K562 (cell line): ENCODE results near the gene DNAJC30. TPM values are rescaled to one million over a fixed set of nuclear protein-coding genes. Genes with fewer than 3 reads are reported as not detected.
A peak's percentile ranks its signal among the peaks of the same experiment; 100 is the strongest.

Experiments
- ATAC-seq: fragments of 200-7000 bp; cut with Tn5 transposase; 3 replicates; pipeline ENCODE4 v1.9.1; 2020; ENCODE audit warnings: moderate library complexity
- BruUV-seq: library from RNA; stranded (reverse); fragments of 400-500 nt; replicated peaks from 2 replicates; lab custom pipeline; 2021; lab: Mats Ljungman, UMichigan
- CTCF ChIA-PET: fragments of 300-600 bp; formaldehyde crosslinking; extraction: SDS; loops from one replicate; lab custom pipeline; 2021; ENCODE audit warnings: low intra/inter-chr PET ratio; lab: Yijun Ruan, JAX
- POLR2A ChIA-PET: fragments of 300-600, 350-650 bp; sonication (Branson Sonifier 250); formaldehyde crosslinking; extraction: SDS; loops from one replicate; lab custom pipeline; 2021; ENCODE audit warnings: antibody characterized with exemption, inconsistent platforms; lab: Yijun Ruan, JAX
- DNase-seq, 4 experiments: peaks; one replicate each; pipeline versions ENCODE4 v3.0.0 to v3.0.0-alpha.2; 2011 to 2018; ENCODE audit warnings: low spot score in 3 of 4, mixed read lengths in 3 of 4; ENCODE audit errors: extremely low read depth in 1 of 4
- FAIRE-seq: peaks from 2 replicates; lab custom pipeline; 2011; peaks lifted over from hg19 to GRCh38; lab: Jason Lieb, UNC
- H2AFZ ChIP-seq: 2 replicates; pipeline ENCODE4 v1.6.0; 2011; ENCODE audit warnings: low read depth, low read length, control low read depth, inconsistent platforms
- H3K27ac ChIP-seq: fragments of 200-600 bp; 3 replicates; pipeline ENCODE4 v1.8.0; 2011; ENCODE audit warnings: low read depth, mild to moderate bottlenecking, control low read depth, inconsistent platforms, low read length, moderate library complexity, mixed read lengths; ENCODE audit errors: extremely low read depth
- H3K27me3 ChIP-seq, 2 experiments: fragments of 300-600 bp in 1 of 2; 2 replicates in 1 of 2; 3 replicates in 1 of 2; pipeline versions ENCODE4 v1.6.0 to v1.8.0; 2011; ENCODE audit warnings: inconsistent platforms in 2 of 2, low read length in 2 of 2, mild to moderate bottlenecking in 1 of 2, mixed read lengths in 1 of 2, moderate library complexity in 1 of 2; ENCODE audit not compliant: control insufficient read depth in 2 of 2, insufficient read depth in 2 of 2
- H3K36me3 ChIP-seq: fragments of 300-600 bp; 3 replicates; pipeline ENCODE4 v1.8.0; 2011; ENCODE audit warnings: mild to moderate bottlenecking, low read length, inconsistent platforms; ENCODE audit not compliant: control insufficient read depth, insufficient read depth
- H3K4me1 ChIP-seq, 2 experiments: fragments of 200-600 bp in 1 of 2; replicated peaks in 1 of 2; 2 replicates in 1 of 2; 3 replicates in 1 of 2; pipeline versions ENCODE4 v1.5.1 to v1.8.0; 2011; ENCODE audit warnings: inconsistent platforms in 2 of 2, low read length in 2 of 2, mild to moderate bottlenecking in 1 of 2, mixed read lengths in 1 of 2, moderate library complexity in 1 of 2; ENCODE audit not compliant: control insufficient read depth in 2 of 2, insufficient read depth in 2 of 2
- H3K4me2 ChIP-seq: 2 replicates; pipeline ENCODE4 v1.6.1; 2011; ENCODE audit warnings: low read length, control low read depth, inconsistent platforms, mixed read lengths; ENCODE audit not compliant: insufficient read depth
- H3K4me3 ChIP-seq: fragments of 200-600 bp; sonication (generic), shearing (Covaris generic); 2 replicates; pipeline ENCODE4 v1.5.1; 2016; ENCODE audit warnings: control low read depth, inconsistent platforms
- H3K79me2 ChIP-seq: fragments of 200-600 bp; 3 replicates; pipeline ENCODE4 v1.8.0; 2011; ENCODE audit warnings: low read length, inconsistent platforms; ENCODE audit not compliant: control insufficient read depth, insufficient read depth
- H3K9ac ChIP-seq, 2 experiments: 2 replicates each; pipeline versions ENCODE4 v1.6.0 to v1.6.1; 2011; ENCODE audit warnings: low read depth in 2 of 2, low read length in 2 of 2, control low read depth in 1 of 2, inconsistent platforms in 1 of 2, mild to moderate bottlenecking in 1 of 2, mixed read lengths in 1 of 2; ENCODE audit not compliant: insufficient read depth in 1 of 2
- H3K9me1 ChIP-seq: one replicate; pipeline ENCODE4 v1.6.0; 2011; ENCODE audit warnings: inconsistent platforms, mild to moderate bottlenecking, low read length, moderate library complexity; ENCODE audit not compliant: control insufficient read depth, insufficient read depth
- H3K9me3 ChIP-seq: replicated peaks from 2 replicates; pipeline ENCODE4 v1.5.1; 2011; ENCODE audit warnings: low read depth, low read length, inconsistent platforms; ENCODE audit not compliant: control insufficient read depth, insufficient read depth
- H4K20me1 ChIP-seq: replicated peaks from 2 replicates; pipeline ENCODE4 v1.6.1; 2011; ENCODE audit warnings: low read length, inconsistent platforms, mixed read lengths; ENCODE audit not compliant: control insufficient read depth, insufficient read depth
- CBFA2T2 ChIP-seq: fragments of 450-650 bp; conservative IDR thresholded peaks from 2 replicates; pipeline ENCODE4 v1.6.1; 2017; ENCODE audit warnings: mild to moderate bottlenecking
- CBX1 ChIP-seq: sonication (generic); IDR thresholded peaks from 2 replicates; pipeline ENCODE4 v1.6.1; 2016; ENCODE audit warnings: antibody characterized with exemption, low read depth, mild to moderate bottlenecking
- KLF6 ChIP-seq: fragments of 250-450 bp; sonication (Bioruptor Pico); IDR thresholded peaks from 2 replicates; pipeline ENCODE4 v1.4.0; 2020; ENCODE audit warnings: mild to moderate bottlenecking, moderate library complexity, borderline replicate concordance
- NR3C1 ChIP-seq: sonication (generic); formaldehyde crosslinking; IDR thresholded peaks from 2 replicates; pipeline ENCODE4 v1.8.1; 2022; ENCODE audit warnings: missing genetic modification reagents
- RAD51 ChIP-seq: fragments of 450-650 bp; IDR thresholded peaks from 2 replicates; pipeline ENCODE4 v1.7.1; 2016; ENCODE audit warnings: low read depth, mild to moderate bottlenecking, borderline replicate concordance
- TOE1 ChIP-seq, 2 experiments: fragments of 450-650 bp in 1 of 2; sonication (generic) in 1 of 2; formaldehyde crosslinking in 1 of 2; IDR thresholded peaks; 2 replicates each; pipeline versions ENCODE4 v1.7.1 to v1.8.0; 2016 to 2022; ENCODE audit warnings: borderline replicate concordance in 2 of 2, mild to moderate bottlenecking in 2 of 2, antibody characterized with exemption in 1 of 2, inconsistent platforms in 1 of 2, low read depth in 1 of 2, missing genetic modification reagents in 1 of 2, moderate library complexity in 1 of 2
- USF1 ChIP-seq: sonication (generic); formaldehyde crosslinking; IDR thresholded peaks from 2 replicates; pipeline ENCODE4 v1.9.0; 2022; ENCODE audit warnings: mild to moderate bottlenecking, missing genetic modification reagents
- USF2 ChIP-seq: sonication (generic); formaldehyde crosslinking; IDR thresholded peaks from 2 replicates; pipeline ENCODE4 v1.5.0; 2020; ENCODE audit warnings: missing genetic modification reagents
- ZNF217 ChIP-seq: sonication (generic); formaldehyde crosslinking; IDR thresholded peaks from 2 replicates; pipeline ENCODE4 v1.8.0; 2022; ENCODE audit warnings: mild to moderate bottlenecking, missing genetic modification reagents
- ZNF253 ChIP-seq: fragments of 250-450 bp; sonication (Bioruptor Pico); conservative IDR thresholded peaks from 2 replicates; pipeline ENCODE4 v1.6.1; 2021; ENCODE audit warnings: mild to moderate bottlenecking
- ZNF561 ChIP-seq: fragments of 450-650 bp; formaldehyde crosslinking; conservative IDR thresholded peaks from 2 replicates; pipeline ENCODE4 v1.4.0; 2020; ENCODE audit warnings: mild to moderate bottlenecking, moderate library complexity
- ZNF740 ChIP-seq, 3 experiments: fragments of 200-800 bp in 1 of 3; sonication (Bioruptor generic) in 1 of 3; sonication (generic) in 1 of 3; formaldehyde crosslinking in 1 of 3; IDR thresholded peaks; 2 replicates each; pipeline versions ENCODE4 v1.6.1 to v1.8.0; 2016 to 2022; ENCODE audit warnings: mild to moderate bottlenecking in 2 of 3, missing compliant biosample characterization in 2 of 3, missing genetic modification characterization in 2 of 3, missing genetic modification reagents in 1 of 3
- WGBS: fragments of 100-300 bp; shearing (Covaris generic); methylation state at CpG from one replicate; pipeline ENCODE4 v1.1.6; 2016; ENCODE audit warnings: low coverage, mixed read lengths; ENCODE audit not compliant: insufficient coverage; ENCODE audit errors: missing lambda C conversion rate; 5-methylcytosine and 5-hydroxymethylcytosine counted together
- in situ Hi-C: fragments of 300-500 bp; cut with MboI; formaldehyde crosslinking; loops from 4 replicates; pipeline ENCODE4 v1.15.0; 2018; ENCODE audit warnings: inconsistent platforms, mixed read lengths
- intact Hi-C: fragments of 100-400 bp; cut with micrococcal nuclease; formaldehyde crosslinking; loops from 2 replicates; pipeline ENCODE4 v1.14.2; 2022
- polyA plus RNA-seq, 8 experiments: library from polyadenylated mRNA; depleted of rRNA in 4 of 8; stranded (reverse) in 5 of 8; unstranded in 3 of 8; fragments of >200 nt; fragmentation: Nextera tagmentation in 2 of 8; fragmentation: Illumina TruSeq in 1 of 8; extraction: Ambion mirVana in 2 of 8; extraction: Trizol in 1 of 8; gene quantifications; 2 replicates each; pipeline versions ENCODE4 v1.2.1 to v1.2.3, GENCODE V29; 2011 to 2014; ENCODE audit warnings: inconsistent platforms in 1 of 8, missing spikeins in 1 of 8
- total RNA-seq, 7 experiments: library from RNA; depleted of rRNA in 6 of 7; stranded (reverse); fragments of >200 nt in 6 of 7; fragmentation: Illumina TruSeq in 2 of 7; extraction: Trizol in 2 of 7; gene quantifications; 2 replicates each; pipeline versions ENCODE4 v1.2.1 to v1.2.3, GENCODE V29; 2011 to 2021; ENCODE audit warnings: low replicate concordance in 1 of 7
- TF ChIP-seq, protein P1 (sequence below): fragments of 450-650 bp; formaldehyde crosslinking; IDR thresholded peaks from 2 replicates; pipeline ENCODE4 v1.4.0; 2020; ENCODE audit warnings: mild to moderate bottlenecking, mixed read lengths

The DNAJC30 gene
- total and polyA plus RNA-seq, 9 of the 15 experiments (the other 6 are each of a cell fraction or from before 2014, with no cell fraction given) = 1.1 to 11.3 (median 4.6) TPM

- intact Hi-C loops = no loop called here
- no peak overlapping the region for H3K4me2 ChIP-seq
- peak in 1 of 4 experiments; percentile 38 for DNase-seq
- no peaks in the 10 kb centered on the region for H3K36me3 ChIP-seq
- no peak overlapping the region for H3K27ac ChIP-seq
- H3K4me1 ChIP-seq = peaks cover 0 to 14% of the 10 kb centered on the region in 2 experiments; a peak in 2 of 5 replicates
- peaks cover 32 to 73% of the 10 kb centered on the region in 2 experiments for H3K27me3 ChIP-seq
- CTCF ChIA-PET = no interaction called here
- H3K79me2 ChIP-seq = no peaks in the 10 kb centered on the region
- FAIRE-seq = no peak
- in situ Hi-C loops = no loop called here
- BruUV-seq = no TSS peak
- 5% methylated on average over 4 of the region's 5 CpGs for WGBS
- no peak overlapping the region for H2AFZ ChIP-seq
- no peak for ATAC-seq
- no peak overlapping the region for H3K4me3 ChIP-seq
- H3K9me1 ChIP-seq = no peaks in the 10 kb centered on the region
- POLR2A ChIA-PET = interaction anchor here (0.7 kb wide), 1 partner anchor 82 kb away, joined by 3 read pairs; no protein-coding TSS in a partner anchor
- H4K20me1 ChIP-seq = 0 out of 2 replicates have a peak, but pooled peaks cover 3% of the 10 kb centered on the region
- peaks cover 5% of the 10 kb centered on the region; the same call in 1 of the 2 replicates for H3K9me3 ChIP-seq
- H3K9ac ChIP-seq = no peak overlapping the region
- no peak for TF ChIP-seq ZNF217 (CRISPR knock-in tag)
- peak; percentile 65 for TF ChIP-seq USF1 (CRISPR knock-in tag)
- peak; percentile 56 for TF ChIP-seq USF2 (CRISPR knock-in tag)
- no peak for TF ChIP-seq ZNF561 (CRISPR knock-in tag)
- TF ChIP-seq ZNF740 (CRISPR knock-in tag; IDR thresholded peaks at IDR 0.05) = no peak
- TF ChIP-seq ZNF740 (tag; IDR thresholded peaks at IDR 0.05) = no peak
- TF ChIP-seq NR3C1 (CRISPR knock-in tag) = no peak
- peak; percentile 90 for TF ChIP-seq TOE1 (IDR thresholded peaks at IDR 0.05; ENCODE audit: borderline replicate concordance)
- TF ChIP-seq TOE1 (CRISPR knock-in tag; IDR thresholded peaks at IDR 0.05; ENCODE audit: borderline replicate concordance, low read depth) = no peak
- TF ChIP-seq, protein P1, sequence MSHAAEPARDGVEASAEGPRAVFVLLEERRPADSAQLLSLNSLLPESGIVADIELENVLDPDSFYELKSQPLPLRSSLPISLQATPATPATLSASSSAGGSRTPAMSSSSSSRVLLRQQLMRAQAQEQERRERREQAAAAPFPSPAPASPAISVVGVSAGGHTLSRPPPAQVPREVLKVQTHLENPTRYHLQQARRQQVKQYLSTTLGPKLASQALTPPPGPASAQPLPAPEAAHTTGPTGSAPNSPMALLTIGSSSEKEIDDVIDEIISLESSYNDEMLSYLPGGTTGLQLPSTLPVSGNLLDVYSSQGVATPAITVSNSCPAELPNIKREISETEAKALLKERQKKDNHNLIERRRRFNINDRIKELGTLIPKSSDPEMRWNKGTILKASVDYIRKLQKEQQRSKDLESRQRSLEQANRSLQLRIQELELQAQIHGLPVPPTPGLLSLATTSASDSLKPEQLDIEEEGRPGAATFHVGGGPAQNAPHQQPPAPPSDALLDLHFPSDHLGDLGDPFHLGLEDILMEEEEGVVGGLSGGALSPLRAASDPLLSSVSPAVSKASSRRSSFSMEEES (CRISPR knock-in tag) = peak; percentile 94
- TF ChIP-seq CBFA2T2 = peak; percentile 66
- TF ChIP-seq CBX1 = no peak
- TF ChIP-seq ZNF253 (CRISPR knock-in tag) = no peak
- TF ChIP-seq KLF6 (CRISPR knock-in tag) = no peak
- TF ChIP-seq RAD51 = peak; percentile 91
Observed at GRCh38 chr7:73650524-73650923, 32.7 kb downstream of the DNAJC30 start.
